Measurements from ENCODE around the gene BNIPL. TPM values are rescaled to one million over a fixed set of nuclear protein-coding genes. Genes with fewer than 3 reads are reported as not detected.

The BNIPL gene
- total and polyA plus RNA-seq, 12 donors: 0.05 to 2.4 (median 0.27) TPM; not detected in 3

- peak overlapping the region in 4 of 5 donors; percentile 74 to 95 (median 84) for H3K27ac ChIP-seq
- no peaks in the 10 kb centered on the region for H3K9me3 ChIP-seq (replicated peaks in 1 of 3)
- WGBS, 4 donors: 37 to 60% (median 45%) methylated on average over 3 of the region's 3 CpGs
- no peaks in the 10 kb centered on the region for H3K27me3 ChIP-seq
- no peak for TF ChIP-seq POLR2A (IDR thresholded peaks at IDR 0.05)
- TF ChIP-seq CTCF (IDR thresholded peaks at IDR 0.05): no peak
- intact Hi-C loops (cut with DNase I): no loop called here
- no peak for DNase-seq
- H3K36me3 ChIP-seq (replicated peaks in 1 of 2): no peaks in the 10 kb centered on the region
- H3K4me1 ChIP-seq (replicated peaks in 1 of 2): peaks cover 25 to 69% of the 10 kb centered on the region in 2 donors
- H3K4me3 ChIP-seq: peak overlapping the region in 3 of 4 donors; percentile 46 to 98 (median 93)
Observed at GRCh38 chr1:151009206-151009587, 27.2 kb upstream of the BNIPL start.

GRCh38 chr1:151009674-151010345, 26.6 kb upstream of the BNIPL start:
- no peak for TF ChIP-seq POLR2A (IDR thresholded peaks at IDR 0.05)
- TF ChIP-seq CTCF (IDR thresholded peaks at IDR 0.05): no peak
- 97 to 98% (median 97%) methylated on average over 8 of the region's 8 CpGs for WGBS, 4 donors
- no peaks in the 10 kb centered on the region for H3K36me3 ChIP-seq (replicated peaks in 1 of 2)
- DNase-seq: no peak
- peak overlapping the region in 1 of 5 donors; percentile 95 for H3K27ac ChIP-seq
- H3K9me3 ChIP-seq (replicated peaks in 1 of 3): no peaks in the 10 kb centered on the region
- H3K4me3 ChIP-seq: no peak overlapping the region
- H3K4me1 ChIP-seq (replicated peaks in 1 of 2): peaks cover 24 to 63% of the 10 kb centered on the region in 2 donors
- no peaks in the 10 kb centered on the region for H3K27me3 ChIP-seq
- intact Hi-C loops (cut with DNase I): no loop called here

GRCh38 chr1:151010346-151010726, 26.1 kb upstream of the BNIPL start:
- H3K36me3 ChIP-seq (replicated peaks in 1 of 2): no peaks in the 10 kb centered on the region
- no peaks in the 10 kb centered on the region for H3K27me3 ChIP-seq
- peaks cover 19 to 58% of the 10 kb centered on the region in 2 donors for H3K4me1 ChIP-seq (replicated peaks in 1 of 2)
- no peak overlapping the region for H3K4me3 ChIP-seq
- H3K9me3 ChIP-seq (replicated peaks in 1 of 3): no peaks in the 10 kb centered on the region
- intact Hi-C loops (cut with DNase I): no loop called here
- no peak for DNase-seq
- WGBS, 4 donors: 85 to 90% (median 89%) methylated on average over 3 of the region's 3 CpGs
- H3K27ac ChIP-seq: no peak overlapping the region
- no peak for TF ChIP-seq POLR2A (IDR thresholded peaks at IDR 0.05)

- H3K27me3 ChIP-seq: no peaks in the 10 kb centered on the region
- intact Hi-C loops (cut with DNase I): no loop called here
- 62 to 74% (median 67%) methylated on average over 4 of the region's 4 CpGs for WGBS, 4 donors
- no peaks in the 10 kb centered on the region for H3K36me3 ChIP-seq (replicated peaks in 1 of 2)
- DNase-seq: no peak
- peaks cover 17 to 53% of the 10 kb centered on the region in 2 donors for H3K4me1 ChIP-seq (replicated peaks in 1 of 2)
- no peak for TF ChIP-seq POLR2A (IDR thresholded peaks at IDR 0.05)
- TF ChIP-seq CTCF (IDR thresholded peaks at IDR 0.05): no peak
- H3K9me3 ChIP-seq (replicated peaks in 1 of 3): no peaks in the 10 kb centered on the region
- H3K27ac ChIP-seq: peak overlapping the region in 1 of 5 donors; percentile 74
- no peak overlapping the region for H3K4me3 ChIP-seq
Observed at GRCh38 chr1:151011154-151011850, 25.1 kb upstream of the BNIPL start.

Data from adrenal gland (tissue), 12 donors.